Measurements from ENCODE around the gene RFNG. TPM values are rescaled to one million over a fixed set of nuclear protein-coding genes. Genes with fewer than 3 reads are reported as not detected.

Gene RFNG, protein sequence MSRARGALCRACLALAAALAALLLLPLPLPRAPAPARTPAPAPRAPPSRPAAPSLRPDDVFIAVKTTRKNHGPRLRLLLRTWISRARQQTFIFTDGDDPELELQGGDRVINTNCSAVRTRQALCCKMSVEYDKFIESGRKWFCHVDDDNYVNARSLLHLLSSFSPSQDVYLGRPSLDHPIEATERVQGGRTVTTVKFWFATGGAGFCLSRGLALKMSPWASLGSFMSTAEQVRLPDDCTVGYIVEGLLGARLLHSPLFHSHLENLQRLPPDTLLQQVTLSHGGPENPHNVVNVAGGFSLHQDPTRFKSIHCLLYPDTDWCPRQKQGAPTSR
- 10.2 to 25.3 TPM (median 13.6 TPM) in 3 replicates for polyA plus RNA-seq
- 10.9 TPM for polyA plus RNA-seq (2011; ENCODE audit: low read depth)
- polyA plus RNA-seq (2011; cell fraction: cytosol; rRNA removed) = 5.5 and 14.9 TPM in 2 replicates
- polyA plus RNA-seq (2011; cell fraction: nucleus; rRNA removed) = 54.3 and 78.8 TPM in 2 replicates
- 23.8 and 42.0 TPM in 2 replicates for polyA plus RNA-seq (2012; ENCODE audit: low replicate concordance)
- 5.4 to 31.0 TPM (median 8.0 TPM) in 3 replicates for polyA minus RNA-seq
- polyA minus RNA-seq (2011; cell fraction: cytosol; rRNA and poly(A)+ RNA removed) = 21.1 TPM
- polyA minus RNA-seq (2011; cell fraction: nucleus; rRNA and poly(A)+ RNA removed) = 18.7 and 21.1 TPM in 2 replicates

DNA sequence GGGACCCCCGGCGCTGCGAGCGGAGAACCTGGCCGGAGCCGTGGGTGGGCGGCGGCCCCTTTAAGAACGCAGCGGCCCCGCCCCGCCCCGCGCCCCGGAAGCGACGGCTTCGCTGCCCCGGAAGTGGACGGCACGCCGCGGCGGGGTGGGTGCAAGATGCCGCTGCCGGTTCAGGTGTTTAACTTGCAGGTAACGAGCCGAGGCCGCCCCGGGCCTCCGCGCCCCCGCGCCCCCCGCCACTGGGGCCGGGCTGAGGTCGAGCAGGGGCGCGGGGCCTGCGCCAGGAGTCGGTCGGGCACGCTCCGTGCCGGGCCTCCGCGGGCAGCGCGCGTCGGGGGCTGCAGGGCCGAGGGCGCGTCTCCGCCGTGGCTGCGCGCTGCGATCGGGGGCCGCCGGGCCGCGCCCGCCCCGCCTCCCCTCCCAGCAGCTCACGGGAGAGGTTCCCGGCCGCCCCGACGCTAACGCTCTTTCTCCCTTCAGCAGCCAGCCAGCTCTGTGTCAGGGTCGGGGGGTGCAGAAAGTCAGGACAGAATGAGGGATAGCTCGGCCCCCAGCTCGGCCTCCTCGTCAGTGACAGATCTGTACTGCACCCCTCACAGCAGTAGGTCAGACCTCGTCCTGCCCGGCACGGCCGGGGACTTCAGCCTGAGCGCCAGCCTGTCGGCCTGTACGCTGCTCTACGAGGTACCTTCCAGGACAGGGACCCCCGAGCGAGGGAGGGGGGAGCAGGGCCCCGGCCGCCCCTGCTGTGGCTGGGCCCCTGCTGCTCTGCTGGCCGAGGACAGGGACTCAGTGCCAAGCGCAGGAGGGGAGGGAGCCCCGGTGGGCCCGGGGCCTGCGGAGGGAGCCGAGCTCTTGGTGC, at the start of gene RFNG, which contains the start of gene GPS1:
Gene RFNG, minus strand, starts transcription at position 36 of the 862 bp plus-strand sequence. CDS start 45 bp downstream, outside the sequence.
Gene GPS1, plus strand, starts transcription at position 123 of the 862 bp plus-strand sequence. Its CDS starts 34 bp downstream, at position 157.
- Histone ChIP-seq H3K4me3 (ENCODE audit: control insufficient read depth in 2 of 3, extremely low read depth in 1 of 3, insufficient read depth in 2 of 3, low read depth in 1 of 3, low read length in 3 of 3) (peak within 1 kb of the TSS; percentile 84 to 95 (median 87)), H3K9ac (ENCODE audit: control insufficient read depth, extremely low read depth, insufficient read depth, low read length) (peak within 1 kb of the TSS; percentile 80), H3K27me3 (ENCODE audit: control insufficient read depth, extremely low read depth, insufficient read depth, low read length) (no peaks in the 10 kb centered on the region), H3K4me1 (ENCODE audit: control insufficient read depth, extremely low read depth, insufficient read depth, low read length) (peaks cover 11% of the 10 kb centered on the region), H3K9me1 (ENCODE audit: control insufficient read depth, extremely low read depth, insufficient read depth, low read length) (no peaks in the 10 kb centered on the region), H4K20me1 (ENCODE audit: control insufficient read depth, extremely low read depth, insufficient read depth, low read length) (no peaks in the 10 kb centered on the region), H3K27ac (ENCODE audit: control insufficient read depth, insufficient read depth, low read length) (peak within 1 kb of the TSS; percentile 49), H3K79me2 (ENCODE audit: control insufficient read depth, insufficient read depth, low read length) (peaks cover 25% of the 10 kb centered on the region), H3K36me3 (ENCODE audit: control insufficient read depth in 2 of 2, extremely low read depth in 1 of 2, insufficient read depth in 2 of 2, low read length in 2 of 2) (peaks cover 24 to 29% of the 10 kb centered on the region in 2 experiments), H2AFZ (ENCODE audit: control insufficient read depth, low read length) (peak within 1 kb of the TSS; percentile 65), H3K4me2 (ENCODE audit: control insufficient read depth, extremely low read depth, insufficient read depth, low read depth, low read length) (peak within 1 kb of the TSS; percentile 91), H3K9me3 (ENCODE audit: control insufficient read depth, low read depth, low read length) (no peaks in the 10 kb centered on the region)
- FAIRE-seq (no peak), DNase-seq (ENCODE audit: low read depth, low spot score) (no peak)
- TF ChIP-seq EZH2 (IDR thresholded peaks at IDR 0.05; ENCODE audit: low read length) = no peak
- TF ChIP-seq, protein P1, sequence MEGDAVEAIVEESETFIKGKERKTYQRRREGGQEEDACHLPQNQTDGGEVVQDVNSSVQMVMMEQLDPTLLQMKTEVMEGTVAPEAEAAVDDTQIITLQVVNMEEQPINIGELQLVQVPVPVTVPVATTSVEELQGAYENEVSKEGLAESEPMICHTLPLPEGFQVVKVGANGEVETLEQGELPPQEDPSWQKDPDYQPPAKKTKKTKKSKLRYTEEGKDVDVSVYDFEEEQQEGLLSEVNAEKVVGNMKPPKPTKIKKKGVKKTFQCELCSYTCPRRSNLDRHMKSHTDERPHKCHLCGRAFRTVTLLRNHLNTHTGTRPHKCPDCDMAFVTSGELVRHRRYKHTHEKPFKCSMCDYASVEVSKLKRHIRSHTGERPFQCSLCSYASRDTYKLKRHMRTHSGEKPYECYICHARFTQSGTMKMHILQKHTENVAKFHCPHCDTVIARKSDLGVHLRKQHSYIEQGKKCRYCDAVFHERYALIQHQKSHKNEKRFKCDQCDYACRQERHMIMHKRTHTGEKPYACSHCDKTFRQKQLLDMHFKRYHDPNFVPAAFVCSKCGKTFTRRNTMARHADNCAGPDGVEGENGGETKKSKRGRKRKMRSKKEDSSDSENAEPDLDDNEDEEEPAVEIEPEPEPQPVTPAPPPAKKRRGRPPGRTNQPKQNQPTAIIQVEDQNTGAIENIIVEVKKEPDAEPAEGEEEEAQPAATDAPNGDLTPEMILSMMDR (optimal IDR thresholded peaks at IDR 0.05 in 1 of 3, IDR thresholded peaks at IDR 0.05 in 1 of 3, conservative IDR thresholded peaks at IDR 0.05 in 1 of 3; ENCODE audit: extremely low read depth in 1 of 3, insufficient read depth in 2 of 3, low read length in 3 of 3) = no peak
- dilution Hi-C loops (cut with MboI; ENCODE audit: extremely low pct_ligation_motif_present, low sequenced_read_pairs) = no loop called here

- Histone ChIP-seq H3K27ac (ENCODE audit: control insufficient read depth, insufficient read depth, low read length) (no peak overlapping the region), H3K4me1 (ENCODE audit: control insufficient read depth, extremely low read depth, insufficient read depth, low read length) (peaks cover 39% of the 10 kb centered on the region)
- FAIRE-seq = no peak
These were observed 49.7 kb upstream of the RFNG start for GRCh38 chr17:82101301-82101715.

More at GRCh38 chr17:82101301-82101715, 49.7 kb upstream of the RFNG start:
- Histone ChIP-seq H3K9ac (ENCODE audit: control insufficient read depth, extremely low read depth, insufficient read depth, low read length) (no peak overlapping the region), H3K4me3 (ENCODE audit: control insufficient read depth in 2 of 3, extremely low read depth in 1 of 3, insufficient read depth in 2 of 3, low read depth in 1 of 3, low read length in 3 of 3) (no peak overlapping the region), H3K9me1 (ENCODE audit: control insufficient read depth, extremely low read depth, insufficient read depth, low read length) (peaks cover 2% of the 10 kb centered on the region), H3K79me2 (ENCODE audit: control insufficient read depth, insufficient read depth, low read length) (peaks cover 16% of the 10 kb centered on the region), H3K27me3 (ENCODE audit: control insufficient read depth, extremely low read depth, insufficient read depth, low read length) (no peaks in the 10 kb centered on the region), H3K9me3 (ENCODE audit: control insufficient read depth, low read depth, low read length) (no peaks in the 10 kb centered on the region), H3K4me2 (ENCODE audit: control insufficient read depth, extremely low read depth, insufficient read depth, low read depth, low read length) (no peak overlapping the region), H3K36me3 (ENCODE audit: control insufficient read depth in 2 of 2, extremely low read depth in 1 of 2, insufficient read depth in 2 of 2, low read length in 2 of 2) (peaks cover 0 to 2% of the 10 kb centered on the region in 2 experiments), H4K20me1 (ENCODE audit: control insufficient read depth, extremely low read depth, insufficient read depth, low read length) (peaks cover 8% of the 10 kb centered on the region), H2AFZ (ENCODE audit: control insufficient read depth, low read length) (no peak overlapping the region)
- DNase-seq (ENCODE audit: low read depth, low spot score) = no peak
- dilution Hi-C loops (cut with MboI; ENCODE audit: extremely low pct_ligation_motif_present, low sequenced_read_pairs) = no loop called here
- TF ChIP-seq, protein P1 (optimal IDR thresholded peaks at IDR 0.05 in 1 of 3, IDR thresholded peaks at IDR 0.05 in 1 of 3, conservative IDR thresholded peaks at IDR 0.05 in 1 of 3; ENCODE audit: extremely low read depth in 1 of 3, insufficient read depth in 2 of 3, low read length in 3 of 3) = no peak

Measured in keratinocyte (primary cell).